ENCODE measurements around the gene ABCC1. TPM values are rescaled to one million over a fixed set of nuclear protein-coding genes. Genes with fewer than 3 reads are reported as not detected.
"Not testable (repeated sequence)": the region's sequence is repeated elsewhere in the genome, so short reads cannot be mapped to it uniquely, and the experiment has no call there.

Gene ABCC1
- total RNA-seq, 1 donor from 2014 or later = 53.7 TPM

- Mint-ChIP-seq H3K4me1 (ENCODE audit: unreplicated experiment) (peaks cover 25% of the 10 kb centered on the region), H3K27me3 (no peaks in the 10 kb centered on the region), H3K27ac (no peak overlapping the region), H3K4me3 (no peak overlapping the region), H3K36me3 (peaks cover 4% of the 10 kb centered on the region), H3K9me3 (no peaks in the 10 kb centered on the region)
- TF ChIP-seq CTCF (conservative IDR thresholded peaks at IDR 0.05) = no peak
- DNase-seq (ENCODE audit: extremely low spot score, unreplicated experiment) = no peak
These were observed 4.1 kb downstream of the ABCC1 start for GRCh38 chr16:15953477-15953876.

GRCh38 chr16:15953929-15954813 is 4.8 kb downstream of the ABCC1 start:
- no peaks in the 10 kb centered on the region for H3K27me3 Mint-ChIP-seq
- no peak overlapping the region for H3K27ac Mint-ChIP-seq
- H3K36me3 Mint-ChIP-seq = peaks cover 4% of the 10 kb centered on the region
- H3K9me3 Mint-ChIP-seq = no peaks in the 10 kb centered on the region
- TF ChIP-seq CTCF (conservative IDR thresholded peaks at IDR 0.05) = no peak
- no peak overlapping the region for H3K4me3 Mint-ChIP-seq
- peaks cover 25% of the 10 kb centered on the region for H3K4me1 Mint-ChIP-seq (ENCODE audit: unreplicated experiment)
- DNase-seq (ENCODE audit: extremely low spot score, unreplicated experiment) = no peak

GRCh38 chr16:15954814-15955151 is 5.4 kb downstream of the ABCC1 start:
- Mint-ChIP-seq H3K36me3 (peaks cover 4% of the 10 kb centered on the region), H3K4me1 (ENCODE audit: unreplicated experiment) (peaks cover 25% of the 10 kb centered on the region), H3K9me3 (no peaks in the 10 kb centered on the region), H3K4me3 (no peak overlapping the region), H3K27me3 (no peaks in the 10 kb centered on the region), H3K27ac (no peak overlapping the region)
- DNase-seq (ENCODE audit: extremely low spot score, unreplicated experiment) = no peak
- TF ChIP-seq CTCF (conservative IDR thresholded peaks at IDR 0.05) = no peak

- Mint-ChIP-seq H3K4me1 (ENCODE audit: unreplicated experiment) (peaks cover 28% of the 10 kb centered on the region), H3K4me3 (no peak overlapping the region), H3K9me3 (no peaks in the 10 kb centered on the region), H3K27me3 (no peaks in the 10 kb centered on the region), H3K36me3 (peaks cover 4% of the 10 kb centered on the region), H3K27ac (peak overlapping the region; percentile 65)
- DNase-seq (ENCODE audit: extremely low spot score, unreplicated experiment) = no peak
- no peak for TF ChIP-seq CTCF (conservative IDR thresholded peaks at IDR 0.05)
These were observed 6.0 kb downstream of the ABCC1 start for GRCh38 chr16:15955425-15955824.

GRCh38 chr16:15956106-15956505 is 6.7 kb downstream of the ABCC1 start:
- Mint-ChIP-seq H3K27ac (peak overlapping the region; percentile 29), H3K4me1 (ENCODE audit: unreplicated experiment) (peaks cover 28% of the 10 kb centered on the region)
- not testable (repeated sequence) for H3K9me3 Mint-ChIP-seq; H3K36me3 Mint-ChIP-seq; H3K27me3 Mint-ChIP-seq; DNase-seq (ENCODE audit: extremely low spot score, unreplicated experiment); H3K4me3 Mint-ChIP-seq

GRCh38 chr16:15958703-15959348 is 9.4 kb downstream of the ABCC1 start:
- H3K4me1 Mint-ChIP-seq (ENCODE audit: unreplicated experiment) = peaks cover 16% of the 10 kb centered on the region
- H3K27ac Mint-ChIP-seq = no peak overlapping the region
- no peak overlapping the region for H3K4me3 Mint-ChIP-seq
- no peak for DNase-seq (ENCODE audit: extremely low spot score, unreplicated experiment)
- H3K36me3 Mint-ChIP-seq = peaks cover 19% of the 10 kb centered on the region
- no peaks in the 10 kb centered on the region for H3K27me3 Mint-ChIP-seq
- no peaks in the 10 kb centered on the region for H3K9me3 Mint-ChIP-seq
- no peak for TF ChIP-seq CTCF (conservative IDR thresholded peaks at IDR 0.05)
